Measurements from ENCODE around the gene KPNA1.

KPNA1 gene

DNA sequence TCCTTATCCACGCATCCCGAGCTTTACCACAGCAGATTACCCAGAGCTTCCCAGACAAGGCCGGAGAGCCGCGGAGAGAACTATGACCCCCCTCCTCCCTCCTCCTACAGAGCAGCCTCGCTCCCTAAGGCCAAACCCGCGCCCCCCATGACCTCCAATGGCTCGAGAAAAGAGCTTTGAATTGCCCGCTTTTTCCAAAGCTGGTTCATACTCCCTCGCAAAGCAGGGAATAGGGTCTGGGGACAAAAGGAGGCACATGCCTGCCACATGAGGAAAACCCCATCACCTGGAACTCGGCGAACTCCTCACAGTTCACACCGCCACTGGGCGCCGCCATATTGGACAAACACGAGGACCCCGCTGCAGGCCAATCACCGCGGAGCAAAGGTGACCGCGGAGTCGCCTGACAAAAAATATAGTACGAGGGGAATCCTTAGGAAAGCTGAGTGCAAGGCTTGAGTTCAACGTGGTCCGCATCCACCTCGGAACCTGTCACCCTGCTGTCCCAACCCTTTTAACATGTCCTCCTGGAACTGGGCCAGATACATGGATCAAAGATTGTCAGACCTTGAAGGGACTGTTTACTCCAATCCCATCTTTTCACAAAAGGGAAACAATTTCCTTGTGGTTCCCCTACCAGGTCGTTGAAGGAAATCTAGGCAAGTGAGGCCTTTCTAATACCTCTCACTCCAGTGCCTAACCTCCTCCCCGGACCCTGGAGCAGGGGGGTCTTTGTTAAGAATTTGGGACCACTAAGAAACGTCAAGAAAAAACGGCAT lies 131.7 kb downstream of the KPNA1 start, which contains the start of gene MIX23:
MIX23 (minus strand) TSS at position 344 of the 779 bp plus-strand sequence; CDS start at position 337, 7 bp downstream.
- DNase-seq (ENCODE audit: low read depth) = peak; percentile 70

DNA sequence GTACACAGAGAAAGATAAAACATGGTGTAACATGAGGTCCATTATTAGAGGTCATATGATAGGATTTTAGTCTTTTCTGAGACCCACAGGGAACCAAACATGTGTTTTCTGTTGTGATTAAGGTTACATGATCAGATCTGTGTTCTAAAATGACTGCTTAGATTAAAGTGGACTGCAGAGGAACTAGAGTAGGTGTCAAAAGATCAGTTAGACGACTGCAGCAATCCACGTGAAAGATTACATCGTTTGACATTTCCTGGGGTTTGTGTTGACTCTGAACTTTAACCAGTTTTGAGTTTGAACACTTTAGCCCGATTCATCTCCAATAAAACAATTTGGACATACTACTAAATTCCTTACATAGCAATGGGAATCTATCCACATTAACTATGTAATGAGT lies 136.8 kb downstream of the KPNA1 start:
- no peak for DNase-seq (ENCODE audit: low read depth)

DNA sequence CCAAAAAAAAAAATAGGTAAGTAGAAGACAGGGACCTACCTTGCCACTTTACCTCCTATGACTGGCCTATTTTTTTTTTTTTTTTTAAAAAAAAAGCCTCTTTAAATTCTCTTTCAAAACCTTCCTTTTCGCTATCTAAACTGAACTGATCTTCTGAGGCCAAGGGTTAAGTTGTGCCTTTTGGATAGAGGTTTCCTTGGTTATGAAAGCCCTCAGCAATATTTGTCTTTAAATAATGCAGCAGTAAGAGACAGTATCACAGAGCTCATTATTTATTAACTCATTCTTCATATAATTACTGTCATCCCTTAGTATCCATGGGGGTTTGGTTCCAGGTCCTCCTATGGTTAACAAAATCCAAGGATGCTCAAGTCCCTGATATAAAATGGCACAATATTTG lies 140.7 kb downstream of the KPNA1 start:
- no peak for DNase-seq (ENCODE audit: low read depth)

Measured in T-helper 22 cell (primary cell).